ENCODE results near the gene TRAPPC4. TPM values are rescaled to one million over a fixed set of nuclear protein-coding genes. Genes with fewer than 3 reads are reported as not detected.
A peak's percentile ranks its signal among the peaks of the same experiment; 100 is the strongest.
"Not testable (repeated sequence)": the region's sequence is repeated elsewhere in the genome, so short reads cannot be mapped to it uniquely, and the experiment has no call there.

Gene TRAPPC4
- total RNA-seq, 1 experiment from 2014 or later, result 72.8 TPM

DNA sequence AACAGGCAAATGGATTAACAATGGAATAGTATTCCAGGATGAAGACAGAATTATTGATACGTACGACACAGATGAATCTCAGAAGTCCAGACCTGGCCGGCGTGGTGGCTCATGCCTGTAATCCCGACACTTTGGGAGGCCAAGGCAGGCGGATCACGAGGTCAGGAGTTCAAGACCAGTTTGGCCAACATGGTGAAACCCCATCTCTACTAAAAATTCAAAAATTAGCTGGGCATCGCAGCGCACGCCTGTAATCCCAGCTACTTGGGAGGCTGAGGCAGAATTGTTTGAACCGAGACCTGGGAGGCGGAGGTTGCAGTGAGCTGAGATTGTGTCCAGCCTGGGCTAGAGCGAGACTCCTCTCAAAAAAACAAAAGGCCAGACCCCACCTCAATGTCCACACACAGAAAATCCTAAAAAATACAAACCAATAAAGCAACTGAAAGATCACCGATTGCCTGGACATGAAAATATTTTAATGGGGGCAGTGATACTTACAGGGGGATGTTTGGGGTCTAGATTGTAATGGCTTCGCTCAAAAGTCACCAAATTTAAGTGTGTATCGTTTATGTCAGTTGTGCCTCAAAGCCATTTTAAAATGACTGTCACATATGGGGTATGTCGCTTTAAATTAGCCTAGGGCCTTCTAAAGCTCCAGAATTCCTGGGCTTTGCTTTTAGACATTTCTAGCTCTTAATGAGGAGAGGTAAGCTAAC lies 4.2 kb upstream of the TRAPPC4 start:
- DNase-seq (ENCODE audit: low read depth), result no peak

DNA sequence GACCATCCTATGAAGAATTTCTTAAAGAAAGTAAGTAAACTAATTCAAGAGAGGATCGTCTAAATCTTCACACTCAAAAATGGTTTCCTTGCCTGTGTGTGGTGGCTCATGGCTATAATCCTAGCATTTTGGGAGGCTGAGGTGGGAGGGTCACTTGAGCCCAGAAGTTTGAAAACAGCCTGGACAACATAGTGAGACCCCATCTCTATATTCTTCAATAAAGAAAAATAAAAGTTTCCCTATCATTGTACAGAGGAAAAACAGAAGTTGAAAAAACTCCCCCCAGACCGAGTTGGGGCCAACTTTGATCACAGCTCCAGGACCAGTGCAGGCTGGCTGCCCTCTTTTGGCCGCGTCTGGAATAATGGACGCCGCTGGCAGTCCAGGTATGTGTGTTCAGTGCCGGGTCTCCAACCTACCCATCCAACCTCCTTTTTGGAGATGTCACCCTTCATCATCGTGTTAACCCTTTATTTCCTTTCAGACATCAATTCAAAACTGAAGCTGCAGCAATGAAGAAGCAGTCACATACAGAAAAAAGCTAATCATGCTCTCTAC lies 3.4 kb upstream of the TRAPPC4 start:
- no peak for DNase-seq (ENCODE audit: low read depth)

- no peak for DNase-seq (ENCODE audit: low read depth)
Measured at GRCh38 chr11:119016216-119017009, 2.2 kb upstream of the TRAPPC4 start.

- not testable (repeated sequence) for DNase-seq (ENCODE audit: low read depth)
Measured at GRCh38 chr11:119017377-119017776, 1.2 kb upstream of the TRAPPC4 start.

GRCh38 chr11:119019996-119020395 lies 1.4 kb downstream of the TRAPPC4 start:
- no peak for DNase-seq (ENCODE audit: low read depth)

DNA sequence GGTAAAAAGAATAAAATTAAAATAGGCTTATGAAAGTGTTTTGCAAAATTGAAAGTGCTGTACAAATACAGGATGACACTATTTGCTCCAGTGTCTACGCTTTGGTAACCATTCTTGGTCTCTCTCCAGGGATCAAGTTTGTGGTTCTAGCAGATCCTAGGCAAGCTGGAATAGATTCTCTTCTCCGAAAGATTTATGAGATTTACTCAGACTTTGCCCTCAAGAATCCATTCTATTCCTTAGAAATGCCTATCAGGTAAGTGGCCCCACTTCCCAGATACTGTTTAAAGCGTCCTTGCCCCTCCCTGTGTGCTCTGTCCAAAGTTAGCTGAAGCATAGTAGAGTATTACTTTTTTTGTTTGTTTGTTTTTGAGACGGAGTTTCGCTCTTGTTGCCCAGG lies 3.1 kb downstream of the TRAPPC4 start:
- DNase-seq (ENCODE audit: low read depth), result no peak

DNA sequence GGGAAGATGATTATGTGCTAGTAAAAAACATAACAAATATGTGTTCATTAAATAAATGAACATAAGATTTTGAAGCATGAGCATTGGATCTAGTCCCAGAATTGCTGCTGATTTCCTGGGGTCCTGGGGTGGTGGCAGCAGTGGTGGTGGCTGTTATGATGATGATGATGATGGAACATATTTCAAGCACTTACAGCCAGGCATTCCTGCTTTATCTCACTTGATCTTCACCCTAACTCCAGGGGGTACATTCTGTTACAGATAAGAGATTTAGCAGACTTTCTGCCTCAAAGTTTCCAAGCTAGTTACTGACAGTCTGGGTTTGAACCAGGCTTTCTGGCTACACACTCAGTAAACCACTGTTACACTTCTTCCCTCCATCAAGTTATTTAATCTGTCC lies 5.2 kb downstream of the TRAPPC4 start:
- DNase-seq (ENCODE audit: low read depth), result no peak

DNA sequence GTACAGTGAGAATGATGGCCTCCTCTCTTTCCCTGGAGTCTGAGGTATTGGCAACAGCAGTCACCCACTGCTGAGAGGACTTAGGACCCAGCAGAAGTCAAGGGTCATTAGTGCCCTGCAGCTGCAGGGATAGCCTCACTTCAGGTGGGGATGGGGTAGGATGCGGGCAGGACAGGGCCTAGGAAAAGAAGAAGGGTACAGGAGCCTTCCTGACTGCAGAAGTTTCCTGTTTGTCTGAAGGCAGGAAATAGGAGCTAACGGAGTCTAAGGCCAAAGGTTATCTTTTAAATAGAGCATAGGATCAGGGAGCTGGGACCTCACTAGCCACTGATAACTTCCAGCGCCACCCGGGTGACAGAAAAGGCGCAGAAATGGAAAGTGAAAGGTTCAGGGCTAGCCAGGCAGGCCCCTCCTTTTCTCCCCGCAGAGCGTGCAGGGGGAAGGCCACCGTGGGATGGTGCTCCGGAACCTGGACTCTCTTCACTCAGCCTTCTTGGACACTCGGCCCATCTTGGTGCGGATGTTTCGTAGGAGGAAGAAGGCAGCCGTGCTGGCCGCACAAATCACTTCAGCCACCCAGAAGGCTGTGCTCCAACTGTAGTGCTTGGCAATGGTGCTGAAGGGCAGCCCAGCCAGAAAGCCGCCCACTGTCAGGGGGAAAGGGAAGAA lies 6.0 kb downstream of the TRAPPC4 start:
- DNase-seq (ENCODE audit: low read depth), result no peak

GRCh38 chr11:119025099-119025473 lies 6.5 kb downstream of the TRAPPC4 start:
- no peak for DNase-seq (ENCODE audit: low read depth)

GRCh38 chr11:119025541-119025940 lies 7.0 kb downstream of the TRAPPC4 start:
- DNase-seq (ENCODE audit: low read depth), result no peak

GRCh38 chr11:119025978-119026766 lies 7.6 kb downstream of the TRAPPC4 start:
- no peak for DNase-seq (ENCODE audit: low read depth)

DNA sequence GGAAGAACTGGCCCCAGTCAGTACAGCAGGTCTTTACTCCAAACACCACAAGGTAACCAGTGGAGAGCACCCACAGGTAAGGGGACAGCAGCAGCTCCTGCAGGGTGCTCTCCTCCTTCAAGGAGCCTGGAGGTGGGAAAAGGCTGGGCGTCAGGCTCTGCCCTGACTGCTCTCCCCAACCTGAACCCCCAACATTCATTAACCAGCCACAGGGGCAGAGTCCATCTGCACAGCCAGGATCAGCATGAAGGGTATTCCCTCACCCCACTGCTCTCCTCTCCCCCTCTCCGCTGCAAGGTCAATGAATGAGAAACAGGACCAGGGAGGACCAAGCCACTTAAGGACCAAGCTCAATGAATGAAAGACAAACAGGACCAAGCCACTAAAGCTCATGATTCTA lies 8.4 kb downstream of the TRAPPC4 start:
- no peak for DNase-seq (ENCODE audit: low read depth)

GRCh38 chr11:119027561-119028345 lies 9.2 kb downstream of the TRAPPC4 start:
- DNase-seq (ENCODE audit: low read depth), result no peak

DNA sequence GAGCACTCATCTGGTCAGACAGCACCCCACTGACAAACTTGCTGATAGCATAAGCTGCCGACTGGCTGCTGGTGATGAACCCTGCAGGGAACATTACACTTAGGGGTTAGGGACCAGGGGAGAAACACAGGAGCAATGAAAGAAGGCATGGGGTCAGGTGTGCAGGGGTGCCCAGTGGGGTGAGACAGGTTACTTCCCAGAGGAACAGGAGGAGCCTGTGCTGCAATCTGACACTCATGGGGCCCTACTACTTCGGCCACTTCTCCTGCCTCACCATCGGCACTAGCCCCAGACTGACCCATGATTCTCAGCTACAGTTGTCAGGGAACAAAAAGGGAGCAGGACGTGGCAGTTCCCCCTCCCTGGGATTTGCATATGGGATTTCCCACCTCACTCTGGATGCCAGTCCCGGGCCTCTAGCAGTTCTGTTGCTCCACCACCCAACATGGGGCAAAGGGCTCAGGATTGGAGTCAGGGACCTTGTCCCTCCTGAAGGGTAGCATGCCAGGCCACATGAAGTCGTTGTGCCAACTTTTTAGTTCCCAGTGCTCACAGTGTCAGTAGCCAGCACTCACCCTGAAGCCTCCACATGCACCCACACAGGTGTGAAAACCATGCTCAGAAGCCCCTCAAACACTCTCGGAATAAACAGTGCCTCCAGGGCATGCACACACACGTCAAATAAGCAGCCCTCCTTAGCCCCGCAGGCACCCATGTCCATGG lies 9.9 kb downstream of the TRAPPC4 start:
- DNase-seq (ENCODE audit: low read depth), result no peak

GRCh38 chr11:119029069-119029339 lies 10.4 kb downstream of the TRAPPC4 start:
- DNase-seq (ENCODE audit: low read depth), result no peak

- no peak for DNase-seq (ENCODE audit: low read depth)
Measured at GRCh38 chr11:119029340-119030028, 10.9 kb downstream of the TRAPPC4 start.

- DNase-seq (ENCODE audit: low read depth), result no peak
Measured at GRCh38 chr11:119030029-119030328, 11.4 kb downstream of the TRAPPC4 start.

DNA sequence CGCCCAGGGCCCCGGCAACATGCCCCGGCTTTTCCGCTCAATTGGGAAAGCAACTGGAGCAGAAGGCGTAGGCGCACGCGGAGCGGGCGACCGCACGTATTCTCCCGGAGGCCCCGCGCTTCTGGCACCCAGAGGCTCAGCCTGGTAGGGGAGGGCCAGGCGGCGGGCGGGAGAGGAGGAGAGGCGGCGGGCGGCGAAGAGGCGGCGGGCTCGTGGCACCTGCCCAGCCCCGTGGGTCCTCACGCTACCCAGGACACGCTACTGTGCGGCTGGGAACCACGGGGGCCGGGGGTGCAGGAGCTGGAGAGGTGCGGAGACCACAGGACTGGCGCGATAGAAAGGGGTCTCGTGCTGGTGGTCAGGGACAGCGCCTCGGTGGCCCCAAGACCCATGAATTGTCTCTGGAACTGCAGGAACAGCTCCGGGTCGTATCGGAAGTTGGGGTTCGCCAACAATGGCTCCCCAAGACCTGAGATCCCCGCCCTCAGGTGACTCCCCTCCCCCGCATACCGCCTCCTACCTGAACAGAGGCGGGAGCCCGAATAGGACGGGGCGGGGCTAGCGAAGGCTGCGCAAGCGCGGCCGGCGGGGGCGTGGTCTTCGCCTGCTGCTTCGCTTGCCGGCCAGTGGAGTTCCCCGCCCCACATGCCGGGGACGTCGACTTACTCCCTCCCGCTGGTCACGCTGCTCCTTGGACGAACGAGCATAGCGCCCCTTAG lies 11.9 kb downstream of the TRAPPC4 start, which contains the start of gene SLC37A4:
TSS of gene SLC37A4 (minus strand) at position 549 of the 719 bp plus-strand sequence.
- DNase-seq (ENCODE audit: low read depth), result peak; percentile 95

DNA sequence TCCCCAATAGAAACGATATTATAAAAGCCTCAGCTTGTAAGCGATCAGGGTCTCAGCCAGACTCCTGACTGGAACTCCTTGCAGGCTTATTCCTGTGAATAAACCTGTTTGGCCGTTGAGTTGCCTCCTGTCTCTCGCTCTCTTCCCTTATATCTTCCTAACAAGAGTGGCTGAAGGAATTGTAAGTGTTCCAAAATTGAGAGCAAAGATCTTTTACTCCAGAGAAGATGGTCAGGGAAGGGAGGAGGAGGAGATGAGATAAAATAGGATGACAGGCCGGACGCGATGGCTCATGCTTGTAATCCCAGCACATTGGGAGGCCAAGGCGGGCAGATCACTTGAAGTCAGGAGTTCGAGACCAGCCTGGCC lies 13.3 kb downstream of the TRAPPC4 start:
- no peak for DNase-seq (ENCODE audit: low read depth)
